ENCODE results near the gene GALNT13. TPM values are rescaled to one million over a fixed set of nuclear protein-coding genes. Genes with fewer than 3 reads are reported as not detected.

Gene GALNT13
- total and polyA plus RNA-seq, 10 of the 15 experiments (the other 5 are each of a cell fraction or from before 2014, with no cell fraction given): 0.04 TPM; not detected in 9

DNA sequence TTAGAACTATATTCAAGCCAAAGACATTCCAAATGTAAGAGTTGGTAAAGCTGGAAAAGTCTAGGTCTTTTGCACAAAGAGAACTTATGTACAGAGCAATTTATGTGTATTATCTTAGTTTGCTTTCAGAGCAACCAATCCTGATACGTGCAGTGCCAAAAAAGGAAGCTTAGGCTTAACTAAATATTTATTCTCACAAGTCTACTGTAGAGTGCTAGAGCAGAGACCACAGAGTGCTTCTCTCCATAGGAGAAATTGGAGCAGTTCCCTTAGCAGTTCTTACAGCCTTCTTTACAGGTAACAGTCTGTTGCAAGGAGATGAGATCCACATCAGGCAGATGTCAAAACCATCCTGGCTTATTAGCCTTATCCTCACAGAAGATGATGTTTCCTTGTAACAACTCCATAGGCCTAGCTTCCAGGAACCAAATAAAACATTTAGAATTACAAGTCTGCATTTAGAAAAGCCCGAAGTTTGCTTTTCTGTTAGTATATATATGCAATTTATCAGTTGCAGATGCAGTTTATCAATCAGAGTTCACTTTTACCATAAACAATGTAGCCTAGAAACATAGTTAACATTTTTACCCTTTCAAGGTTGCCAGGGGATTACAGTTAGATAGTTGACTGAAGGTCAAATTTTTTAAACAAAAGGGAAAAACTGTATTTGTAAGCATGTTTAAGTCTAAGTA lies 576.2 kb downstream of the GALNT13 start:
- Histone ChIP-seq H3K36me3 (ENCODE audit: control insufficient read depth in 2 of 2, insufficient read depth in 2 of 2, low read length in 1 of 2) (no peaks in the 10 kb centered on the region), H3K9ac (ENCODE audit: control insufficient read depth, insufficient read depth, low read length) (no peak overlapping the region), H3K4me3 (no peak overlapping the region), H3K9me3 (replicated peaks; ENCODE audit: control insufficient read depth, insufficient read depth, low read length) (no peaks in the 10 kb centered on the region), H3K79me2 (ENCODE audit: control insufficient read depth, insufficient read depth, low read length) (no peaks in the 10 kb centered on the region), H3K4me1 (ENCODE audit: control insufficient read depth, insufficient read depth, low read length) (no peaks in the 10 kb centered on the region), H3K27ac (ENCODE audit: control insufficient read depth, insufficient read depth) (no peak overlapping the region), H3K27me3 (replicated peaks in 1 of 2; ENCODE audit: control insufficient read depth in 2 of 2, insufficient read depth in 2 of 2, low read length in 1 of 2) (no peaks in the 10 kb centered on the region), H3K4me2 (ENCODE audit: control insufficient read depth, insufficient read depth) (no peak overlapping the region), H4K20me1 (ENCODE audit: control insufficient read depth, insufficient read depth) (no peaks in the 10 kb centered on the region), H2AFZ (ENCODE audit: control insufficient read depth, low read depth, low read length) (no peak overlapping the region)
- in situ Hi-C loops (cut with MboI) (loop anchor here (25.0 kb wide), 1 partner anchor 789 kb away; no protein-coding TSS in a partner anchor), intact Hi-C loops (cut with micrococcal nuclease; ENCODE audit: unreplicated experiment) (no loop called here)
- DNase-seq (ENCODE audit: low read depth, low spot score) (no peak), FAIRE-seq (no peak), ATAC-seq (no peak)
- TF ChIP-seq, protein P1, sequence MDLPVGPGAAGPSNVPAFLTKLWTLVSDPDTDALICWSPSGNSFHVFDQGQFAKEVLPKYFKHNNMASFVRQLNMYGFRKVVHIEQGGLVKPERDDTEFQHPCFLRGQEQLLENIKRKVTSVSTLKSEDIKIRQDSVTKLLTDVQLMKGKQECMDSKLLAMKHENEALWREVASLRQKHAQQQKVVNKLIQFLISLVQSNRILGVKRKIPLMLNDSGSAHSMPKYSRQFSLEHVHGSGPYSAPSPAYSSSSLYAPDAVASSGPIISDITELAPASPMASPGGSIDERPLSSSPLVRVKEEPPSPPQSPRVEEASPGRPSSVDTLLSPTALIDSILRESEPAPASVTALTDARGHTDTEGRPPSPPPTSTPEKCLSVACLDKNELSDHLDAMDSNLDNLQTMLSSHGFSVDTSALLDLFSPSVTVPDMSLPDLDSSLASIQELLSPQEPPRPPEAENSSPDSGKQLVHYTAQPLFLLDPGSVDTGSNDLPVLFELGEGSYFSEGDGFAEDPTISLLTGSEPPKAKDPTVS (IDR thresholded peaks at IDR 0.05; ENCODE audit: low read depth, low read length): no peak
- TF ChIP-seq SMAD1 (IDR thresholded peaks at IDR 0.05; ENCODE audit: low read depth, partially characterized antibody): no peak
- no peak for TF ChIP-seq RAD51 (IDR thresholded peaks at IDR 0.05)
- TF ChIP-seq, protein P2, sequence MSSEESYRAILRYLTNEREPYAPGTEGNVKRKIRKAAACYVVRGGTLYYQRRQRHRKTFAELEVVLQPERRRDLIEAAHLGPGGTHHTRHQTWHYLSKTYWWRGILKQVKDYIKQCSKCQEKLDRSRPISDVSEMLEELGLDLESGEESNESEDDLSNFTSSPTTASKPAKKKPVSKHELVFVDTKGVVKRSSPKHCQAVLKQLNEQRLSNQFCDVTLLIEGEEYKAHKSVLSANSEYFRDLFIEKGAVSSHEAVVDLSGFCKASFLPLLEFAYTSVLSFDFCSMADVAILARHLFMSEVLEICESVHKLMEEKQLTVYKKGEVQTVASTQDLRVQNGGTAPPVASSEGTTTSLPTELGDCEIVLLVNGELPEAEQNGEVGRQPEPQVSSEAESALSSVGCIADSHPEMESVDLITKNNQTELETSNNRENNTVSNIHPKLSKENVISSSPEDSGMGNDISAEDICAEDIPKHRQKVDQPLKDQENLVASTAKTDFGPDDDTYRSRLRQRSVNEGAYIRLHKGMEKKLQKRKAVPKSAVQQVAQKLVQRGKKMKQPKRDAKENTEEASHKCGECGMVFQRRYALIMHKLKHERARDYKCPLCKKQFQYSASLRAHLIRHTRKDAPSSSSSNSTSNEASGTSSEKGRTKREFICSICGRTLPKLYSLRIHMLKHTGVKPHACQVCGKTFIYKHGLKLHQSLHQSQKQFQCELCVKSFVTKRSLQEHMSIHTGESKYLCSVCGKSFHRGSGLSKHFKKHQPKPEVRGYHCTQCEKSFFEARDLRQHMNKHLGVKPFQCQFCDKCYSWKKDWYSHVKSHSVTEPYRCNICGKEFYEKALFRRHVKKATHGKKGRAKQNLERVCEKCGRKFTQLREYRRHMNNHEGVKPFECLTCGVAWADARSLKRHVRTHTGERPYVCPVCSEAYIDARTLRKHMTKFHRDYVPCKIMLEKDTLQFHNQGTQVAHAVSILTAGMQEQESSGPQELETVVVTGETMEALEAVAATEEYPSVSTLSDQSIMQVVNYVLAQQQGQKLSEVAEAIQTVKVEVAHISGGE (CRISPR knock-in tag; IDR thresholded peaks at IDR 0.05): no peak
- no peak for TF ChIP-seq CHD4 (IDR thresholded peaks at IDR 0.05)
- TF ChIP-seq TARDBP (IDR thresholded peaks at IDR 0.05; ENCODE audit: borderline replicate concordance): no peak
- TF ChIP-seq, protein P3, sequence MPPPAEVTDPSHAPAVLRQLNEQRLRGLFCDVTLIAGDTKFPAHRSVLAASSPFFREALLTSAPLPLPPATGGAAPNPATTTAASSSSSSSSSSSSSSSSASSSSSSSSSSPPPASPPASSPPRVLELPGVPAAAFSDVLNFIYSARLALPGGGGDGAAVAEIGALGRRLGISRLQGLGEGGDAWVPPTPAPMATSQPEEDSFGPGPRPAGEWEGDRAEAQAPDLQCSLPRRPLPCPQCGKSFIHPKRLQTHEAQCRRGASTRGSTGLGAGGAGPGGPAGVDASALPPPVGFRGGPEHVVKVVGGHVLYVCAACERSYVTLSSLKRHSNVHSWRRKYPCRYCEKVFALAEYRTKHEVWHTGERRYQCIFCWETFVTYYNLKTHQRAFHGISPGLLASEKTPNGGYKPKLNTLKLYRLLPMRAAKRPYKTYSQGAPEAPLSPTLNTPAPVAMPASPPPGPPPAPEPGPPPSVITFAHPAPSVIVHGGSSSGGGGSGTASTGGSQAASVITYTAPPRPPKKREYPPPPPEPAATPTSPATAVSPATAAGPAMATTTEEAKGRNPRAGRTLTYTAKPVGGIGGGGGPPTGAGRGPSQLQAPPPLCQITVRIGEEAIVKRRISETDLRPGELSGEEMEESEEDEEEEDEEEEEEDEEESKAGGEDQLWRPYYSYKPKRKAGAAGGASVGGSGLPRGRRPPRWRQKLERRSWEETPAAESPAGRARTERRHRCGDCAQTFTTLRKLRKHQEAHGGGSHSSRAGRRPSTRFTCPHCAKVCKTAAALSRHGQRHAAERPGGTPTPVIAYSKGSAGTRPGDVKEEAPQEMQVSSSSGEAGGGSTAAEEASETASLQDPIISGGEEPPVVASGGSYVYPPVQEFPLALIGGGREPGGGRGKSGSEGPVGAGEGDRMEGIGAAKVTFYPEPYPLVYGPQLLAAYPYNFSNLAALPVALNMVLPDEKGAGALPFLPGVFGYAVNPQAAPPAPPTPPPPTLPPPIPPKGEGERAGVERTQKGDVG (CRISPR knock-in tag; IDR thresholded peaks at IDR 0.05): no peak
- 0% methylated on average over 2 of the region's 2 CpGs for WGBS (ENCODE audit: insufficient coverage, insufficient replicate concordance, low lambda C conversion rate, missing lambda C conversion rate)
- ChIA-PET RAD21 (ENCODE audit: unreplicated experiment) (interaction anchor here (0.8 kb wide), 1 partner anchor 9 kb away, joined by 3 read pairs; no protein-coding TSS in a partner anchor), POLR2A (no interaction called here), SMC1A (ENCODE audit: uncharacterized antibody, unreplicated experiment) (no interaction called here), CTCF (interaction anchor here (0.7 kb wide), 2 partner anchors 8 to 20 kb away, joined by 3 to 4 read pairs; no protein-coding TSS in a partner anchor)
- BruUV-seq (replicated peaks): no TSS peak

Data from GM12878 (cell line).